Choroid plexus epithelial cell (primary cell): ENCODE results near the gene TGIF1.
"Not testable (repeated sequence)": the region's sequence is repeated elsewhere in the genome, so short reads cannot be mapped to it uniquely, and the experiment has no call there.

Experiments
- DNase-seq: peaks from one replicate; pipeline ENCODE4 v3.0.0-alpha.2; 2010; ENCODE audit warnings: low read depth
- H3K4me3 ChIP-seq: 2 replicates; pipeline ENCODE4 v1.5.1; 2011; ENCODE audit warnings: low read depth, mild to moderate bottlenecking, control low read depth, low read length, moderate library complexity
- TF ChIP-seq, protein P1 (sequence below): conservative IDR thresholded peaks from 2 replicates; pipeline ENCODE4 v1.5.1; 2011; ENCODE audit warnings: low read depth, mild to moderate bottlenecking, control low read depth, inconsistent platforms, low read length, moderate library complexity

The TGIF1 gene

DNA sequence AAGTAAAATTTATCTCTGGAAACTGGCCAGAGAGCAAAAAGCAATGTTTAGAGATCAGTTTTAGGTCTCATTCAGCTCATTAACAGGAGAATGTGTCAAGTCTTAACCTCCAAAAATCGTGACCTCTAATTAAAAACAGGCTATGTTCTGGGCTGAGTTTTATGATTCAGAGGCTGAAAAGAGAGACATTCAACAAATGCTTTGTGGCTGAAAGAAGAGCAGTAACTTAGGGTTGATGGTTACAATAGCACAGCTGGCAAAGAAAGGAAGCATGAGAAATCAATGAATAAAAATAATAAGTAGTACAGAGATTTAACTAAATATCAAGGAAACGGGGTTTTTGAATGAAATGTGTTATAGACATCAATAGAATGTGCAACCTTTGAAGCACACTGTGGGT is 13.1 kb downstream of the TGIF1 start:
- TF ChIP-seq, protein P1, sequence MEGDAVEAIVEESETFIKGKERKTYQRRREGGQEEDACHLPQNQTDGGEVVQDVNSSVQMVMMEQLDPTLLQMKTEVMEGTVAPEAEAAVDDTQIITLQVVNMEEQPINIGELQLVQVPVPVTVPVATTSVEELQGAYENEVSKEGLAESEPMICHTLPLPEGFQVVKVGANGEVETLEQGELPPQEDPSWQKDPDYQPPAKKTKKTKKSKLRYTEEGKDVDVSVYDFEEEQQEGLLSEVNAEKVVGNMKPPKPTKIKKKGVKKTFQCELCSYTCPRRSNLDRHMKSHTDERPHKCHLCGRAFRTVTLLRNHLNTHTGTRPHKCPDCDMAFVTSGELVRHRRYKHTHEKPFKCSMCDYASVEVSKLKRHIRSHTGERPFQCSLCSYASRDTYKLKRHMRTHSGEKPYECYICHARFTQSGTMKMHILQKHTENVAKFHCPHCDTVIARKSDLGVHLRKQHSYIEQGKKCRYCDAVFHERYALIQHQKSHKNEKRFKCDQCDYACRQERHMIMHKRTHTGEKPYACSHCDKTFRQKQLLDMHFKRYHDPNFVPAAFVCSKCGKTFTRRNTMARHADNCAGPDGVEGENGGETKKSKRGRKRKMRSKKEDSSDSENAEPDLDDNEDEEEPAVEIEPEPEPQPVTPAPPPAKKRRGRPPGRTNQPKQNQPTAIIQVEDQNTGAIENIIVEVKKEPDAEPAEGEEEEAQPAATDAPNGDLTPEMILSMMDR = no peak
- peak; percentile 45 for DNase-seq
- H3K4me3 ChIP-seq = no peak overlapping the region

- TF ChIP-seq, protein P1 = no peak
- H3K4me3 ChIP-seq = no peak overlapping the region
- peak; percentile 92 for DNase-seq
These were observed 16.1 kb downstream of the TGIF1 start for GRCh38 chr18:3466045-3466444.

DNA sequence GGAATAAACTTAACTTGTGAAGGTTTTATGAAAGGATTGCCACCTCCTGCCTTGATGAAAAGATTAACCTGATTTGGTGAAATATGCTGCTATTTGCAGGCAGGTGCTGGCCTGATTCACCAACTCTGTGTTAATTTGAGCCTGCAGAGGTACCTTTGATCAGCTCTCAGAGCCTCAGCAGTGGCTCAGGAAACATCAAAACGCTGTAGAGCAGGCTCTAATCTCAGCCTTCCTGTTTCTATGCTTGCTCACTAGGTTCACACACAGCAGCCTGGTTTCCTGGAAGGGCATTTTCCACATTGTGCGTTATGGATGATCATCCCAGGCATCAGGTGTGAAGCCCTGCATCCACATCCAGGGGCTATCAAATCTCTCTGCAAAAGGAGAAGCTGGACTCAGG is 16.9 kb downstream of the TGIF1 start:
- TF ChIP-seq, protein P1 = no peak
- DNase-seq = no peak
- no peak overlapping the region for H3K4me3 ChIP-seq

DNA sequence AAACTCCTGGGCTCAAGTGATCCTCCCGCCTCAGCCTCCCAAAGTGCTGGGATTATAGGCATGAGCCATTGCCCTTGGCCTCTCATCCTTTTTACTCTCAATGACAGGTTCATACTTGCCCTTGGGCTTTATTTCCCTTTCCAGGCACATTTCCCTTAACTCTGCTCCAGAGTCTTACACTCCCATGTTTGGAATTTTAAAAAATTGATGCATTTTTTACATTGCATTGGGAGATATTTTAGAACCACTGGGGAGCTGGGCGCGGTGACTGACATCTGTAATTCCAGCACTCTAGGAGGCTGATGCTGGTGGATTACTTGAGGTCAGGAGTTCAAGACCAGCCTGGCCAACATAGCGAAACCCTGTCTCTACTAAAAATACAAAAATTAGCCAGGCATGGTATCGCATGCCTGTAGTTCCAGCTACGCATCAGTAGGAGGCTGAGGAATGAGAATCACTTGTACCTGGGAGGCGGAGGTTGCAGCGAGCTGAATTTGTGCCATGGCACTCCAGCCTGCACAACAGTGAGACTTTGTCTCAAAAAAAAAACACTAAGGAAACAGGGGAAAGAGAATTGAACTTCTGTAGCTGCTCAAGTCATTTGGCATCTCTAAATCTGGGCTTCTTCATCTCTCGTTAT is 18.2 kb downstream of the TGIF1 start:
- no peak for DNase-seq
- TF ChIP-seq, protein P1 = peak; percentile 24
- no peak overlapping the region for H3K4me3 ChIP-seq

- no peak overlapping the region for H3K4me3 ChIP-seq
- no peak for DNase-seq
- TF ChIP-seq, protein P1 = no peak
These were observed 18.9 kb downstream of the TGIF1 start for GRCh38 chr18:3468833-3469232.

DNA sequence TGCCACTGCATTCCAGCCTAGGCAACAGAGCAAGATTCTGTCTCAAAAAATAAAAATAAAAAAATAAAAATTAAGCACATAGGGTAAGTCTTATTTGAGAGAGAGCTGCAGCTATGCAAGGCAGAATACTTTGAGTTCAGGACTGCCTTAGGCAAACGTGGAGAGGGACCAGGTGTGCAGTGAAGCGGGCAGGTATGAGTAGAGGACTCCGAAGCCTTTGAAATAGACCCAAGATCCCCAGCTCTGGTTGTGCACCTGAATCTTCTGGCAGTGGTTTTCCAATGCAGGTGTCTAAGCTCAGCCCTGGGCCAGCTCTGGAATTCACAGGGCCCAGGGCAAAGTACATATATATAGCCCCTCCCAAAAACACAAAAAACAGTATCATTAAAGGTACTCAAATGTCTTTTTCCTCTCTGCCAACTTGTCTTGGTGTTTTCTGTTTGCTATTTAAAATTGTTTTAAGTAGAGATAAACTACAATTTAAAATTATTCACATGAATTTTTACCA is 21.2 kb downstream of the TGIF1 start:
- no peak for DNase-seq
- TF ChIP-seq, protein P1 = no peak
- H3K4me3 ChIP-seq = no peak overlapping the region

GRCh38 chr18:3472121-3472520 is 22.1 kb downstream of the TGIF1 start:
- DNase-seq = not testable (repeated sequence)

More at GRCh38 chr18:3472121-3472520, 22.1 kb downstream of the TGIF1 start:
- not testable (repeated sequence) for H3K4me3 ChIP-seq
